NCI-H1694 treated with DMSO at 0.1 percent for 48 hours (cell line): Measurements from ENCODE around the gene ETNK2.
"Not testable (repeated sequence)": the region's sequence is repeated elsewhere in the genome, so short reads cannot be mapped to it uniquely, and the experiment has no call there.

Experiments
- DNase-seq: peaks from one replicate; lab custom pipeline; 2025; lab: John Stamatoyannopoulos, UW

Gene ETNK2

DNA sequence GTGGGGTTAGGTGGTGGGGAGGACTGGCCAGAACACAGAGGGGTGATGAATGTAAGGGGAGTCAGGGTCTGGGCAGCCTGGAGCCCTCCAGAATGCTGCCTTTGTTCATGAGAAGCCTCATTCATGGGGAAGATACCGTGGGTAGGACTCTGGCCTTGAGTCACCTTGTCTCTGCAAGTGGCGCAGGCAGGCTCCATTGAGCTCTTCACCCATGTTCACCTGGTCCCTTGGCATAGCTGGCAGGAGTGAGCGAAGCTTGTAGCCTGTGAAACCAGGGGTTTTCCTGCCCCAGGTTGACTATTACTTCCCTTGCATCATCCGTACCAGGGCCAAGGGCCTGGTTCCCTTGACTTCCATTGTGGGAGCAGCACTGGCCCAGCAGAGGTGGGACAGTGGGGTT is 53.2 kb downstream of the ETNK2 start:
- DNase-seq: no peak

DNA sequence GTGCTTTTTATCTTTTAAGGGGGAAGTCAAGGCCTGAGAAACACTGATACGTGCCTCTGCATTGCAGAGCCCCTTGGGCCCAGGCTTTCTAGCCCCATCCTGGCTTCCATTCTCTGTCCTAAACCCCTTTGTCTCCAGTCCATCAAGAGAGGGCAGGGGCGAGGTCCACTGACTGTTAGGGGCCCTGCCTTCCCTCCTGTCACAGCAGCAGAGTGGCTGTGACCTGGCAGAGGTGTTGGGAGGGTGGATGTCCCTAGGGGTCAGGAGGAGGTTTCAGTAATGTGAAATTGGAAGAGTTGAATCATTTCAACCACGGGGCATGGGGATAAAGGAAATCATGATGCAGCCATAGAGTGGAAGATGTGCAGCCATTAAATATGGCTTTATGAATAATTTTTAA is 54.9 kb downstream of the ETNK2 start:
- no peak for DNase-seq

DNA sequence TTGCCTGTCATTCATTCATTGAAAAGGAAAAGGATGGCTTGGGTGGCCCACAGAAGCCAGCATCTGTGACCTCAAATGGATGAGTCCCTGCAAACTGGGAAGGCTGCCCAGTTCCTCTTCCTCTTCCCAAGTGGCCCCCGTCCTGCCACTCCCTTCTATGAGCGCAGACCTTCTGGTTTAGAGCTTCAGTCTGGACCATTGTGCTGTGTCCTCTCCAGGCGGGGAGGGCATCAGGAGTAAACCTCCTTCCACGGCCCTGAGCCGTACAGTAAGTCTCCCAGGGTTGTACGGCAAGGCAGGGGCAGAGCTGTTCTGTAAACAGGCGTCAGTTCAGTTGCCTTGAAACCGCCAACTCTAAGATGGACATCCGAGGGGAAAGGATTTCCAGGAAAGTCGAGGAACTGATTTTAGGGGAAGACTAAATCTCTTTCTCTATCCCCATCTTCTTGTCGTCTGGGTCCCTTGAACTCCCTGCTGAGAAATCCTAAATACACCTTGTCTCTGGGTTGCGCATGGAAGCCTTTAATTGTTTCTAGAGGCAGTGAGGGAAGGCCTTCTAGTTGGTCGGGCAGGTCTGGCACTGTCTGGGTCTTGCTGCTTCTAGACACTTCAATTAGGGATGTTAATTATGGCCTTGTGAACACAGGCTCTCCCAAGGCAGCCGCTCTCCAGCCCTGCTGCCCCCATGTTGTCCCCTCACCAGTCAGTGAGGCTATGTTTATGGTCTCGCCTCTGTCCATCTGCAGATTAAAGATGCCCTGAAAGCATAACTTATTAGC is 56.8 kb downstream of the ETNK2 start:
- no peak for DNase-seq

DNA sequence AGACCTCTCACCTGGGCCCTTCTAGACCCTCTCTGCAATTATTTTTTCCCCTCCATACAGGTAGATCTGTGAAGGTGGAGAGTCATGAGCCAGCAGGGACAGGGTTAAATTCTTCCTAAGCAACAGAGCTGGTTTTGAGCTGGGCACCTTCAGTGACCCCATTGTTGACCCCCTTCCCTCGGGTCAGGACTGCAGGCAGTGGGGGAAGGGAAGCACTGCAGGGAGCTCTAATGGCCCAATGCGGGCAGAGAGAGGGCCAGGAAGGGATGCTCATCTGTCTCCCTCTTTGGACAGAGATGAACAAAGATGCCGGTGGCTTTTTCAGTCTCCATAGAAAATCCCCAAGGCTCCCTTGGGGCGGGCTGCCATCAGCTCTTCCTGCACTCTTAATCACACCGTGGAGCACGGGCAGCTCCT is 57.5 kb downstream of the ETNK2 start:
- no peak for DNase-seq

DNA sequence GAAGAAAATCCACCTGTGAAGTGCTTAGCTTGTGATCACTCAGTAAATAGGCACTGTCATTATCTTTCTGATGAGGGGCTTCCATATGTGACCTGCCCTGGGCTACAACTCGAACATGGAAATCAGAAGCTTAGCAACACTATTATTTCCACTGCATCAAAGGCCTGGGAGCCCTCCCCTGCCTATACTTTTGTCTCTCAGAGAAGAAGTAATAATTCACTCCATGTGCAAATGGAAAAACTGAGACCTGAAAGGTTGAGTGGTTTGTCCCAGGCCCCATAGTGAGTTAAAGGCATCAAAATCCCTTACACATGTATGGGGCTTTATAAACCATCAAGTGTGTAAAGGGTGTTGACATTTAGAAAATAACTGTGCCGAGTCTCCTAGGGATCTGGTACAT is 58.1 kb downstream of the ETNK2 start:
- DNase-seq: no peak

DNA sequence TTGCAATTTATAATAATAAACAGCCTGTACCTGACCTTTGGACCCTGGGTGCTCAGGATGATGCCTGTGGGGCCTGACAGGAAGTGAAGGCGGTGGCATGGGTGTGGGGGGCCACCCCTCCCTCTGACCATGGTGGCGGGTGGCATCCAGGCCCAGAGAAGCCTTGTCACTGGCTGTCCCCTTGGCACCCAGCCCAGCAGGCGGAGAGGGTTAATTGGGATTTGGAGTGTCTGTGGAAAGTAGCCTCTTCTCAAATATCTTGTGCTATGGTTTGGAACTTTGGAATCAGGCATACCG is 58.5 kb downstream of the ETNK2 start:
- DNase-seq: no peak

DNA sequence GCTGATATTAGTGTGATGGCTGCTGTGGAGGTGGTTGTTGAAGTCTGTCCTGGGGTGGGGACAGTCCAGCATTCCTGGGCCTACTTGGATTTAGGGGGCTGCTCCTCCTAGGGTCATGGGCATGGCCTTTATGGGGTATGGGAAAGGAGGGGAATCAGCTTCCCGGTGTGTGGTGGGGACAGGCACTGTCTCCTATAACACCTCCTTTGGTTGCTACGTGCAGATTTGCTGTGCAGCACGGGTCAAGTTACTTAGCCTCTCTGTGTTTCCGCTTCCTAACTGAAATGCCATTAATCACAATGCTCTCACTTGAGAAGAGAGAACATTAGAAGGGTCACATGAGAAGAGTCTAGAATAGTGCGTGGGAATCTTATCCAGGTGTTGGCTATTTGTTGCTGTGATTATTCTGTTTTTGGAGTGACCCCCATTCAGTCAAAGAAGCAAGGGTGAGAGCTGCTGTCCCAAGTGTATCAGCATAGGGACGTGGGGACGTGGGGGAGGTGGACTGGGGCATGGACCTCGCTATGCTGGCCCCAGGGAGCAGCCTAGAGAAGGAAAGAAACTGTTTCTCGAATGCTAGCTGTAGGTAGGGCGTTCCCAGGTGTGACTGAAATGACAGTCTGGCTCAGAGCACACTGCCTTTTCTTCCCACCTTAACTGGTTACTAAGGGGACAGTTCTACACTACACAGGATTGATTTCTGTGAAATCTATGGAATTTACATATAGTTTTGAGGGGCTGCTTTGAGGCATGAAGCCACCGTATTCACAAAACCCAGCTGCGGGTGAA is 59.0 kb downstream of the ETNK2 start:
- no peak for DNase-seq

DNA sequence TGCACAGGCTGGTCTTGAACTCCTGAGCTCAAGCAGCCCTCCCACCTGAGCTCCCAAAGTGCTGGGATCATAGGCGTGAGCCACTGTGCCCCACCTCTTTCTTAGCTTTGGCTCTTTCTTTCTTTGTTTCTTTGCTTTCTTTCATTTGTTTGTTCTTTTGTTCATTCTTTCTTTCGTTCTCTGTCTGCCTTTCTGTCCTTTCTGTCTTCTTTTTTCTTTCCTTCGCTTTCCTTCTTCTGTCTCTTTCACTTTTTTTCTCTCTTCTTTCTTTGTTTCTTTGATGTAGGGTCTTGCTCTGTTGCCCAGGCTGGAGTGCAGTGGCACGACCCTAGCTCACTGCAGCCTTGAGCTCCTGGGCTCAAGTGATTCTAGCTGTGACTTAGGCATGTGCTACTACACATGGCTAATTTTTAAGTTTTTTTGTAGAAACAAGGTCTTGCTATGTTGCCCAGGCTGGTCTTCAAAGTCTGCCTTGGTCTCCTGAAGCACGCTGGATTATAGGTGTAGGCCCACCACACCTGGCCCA is 60.0 kb downstream of the ETNK2 start:
- no peak for DNase-seq

DNA sequence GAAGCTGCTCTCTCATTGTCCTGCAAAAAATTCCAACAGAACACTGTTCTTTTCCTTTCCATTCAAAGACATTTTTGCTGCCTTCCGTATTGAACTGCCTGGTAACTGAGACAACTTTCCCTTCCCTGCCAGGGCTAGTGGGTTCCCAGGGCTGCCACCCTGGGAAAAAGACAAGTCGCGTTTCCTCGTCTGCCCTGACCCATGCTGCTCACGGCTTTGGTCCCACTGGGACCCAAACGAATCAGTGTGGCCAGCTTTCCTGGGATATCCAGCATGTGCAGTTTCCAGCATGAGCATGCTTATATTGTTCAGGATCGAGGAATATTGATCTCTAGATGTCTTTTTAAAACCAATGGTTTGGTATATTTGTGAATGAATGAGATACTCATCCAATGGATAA is 60.8 kb downstream of the ETNK2 start:
- no peak for DNase-seq

DNA sequence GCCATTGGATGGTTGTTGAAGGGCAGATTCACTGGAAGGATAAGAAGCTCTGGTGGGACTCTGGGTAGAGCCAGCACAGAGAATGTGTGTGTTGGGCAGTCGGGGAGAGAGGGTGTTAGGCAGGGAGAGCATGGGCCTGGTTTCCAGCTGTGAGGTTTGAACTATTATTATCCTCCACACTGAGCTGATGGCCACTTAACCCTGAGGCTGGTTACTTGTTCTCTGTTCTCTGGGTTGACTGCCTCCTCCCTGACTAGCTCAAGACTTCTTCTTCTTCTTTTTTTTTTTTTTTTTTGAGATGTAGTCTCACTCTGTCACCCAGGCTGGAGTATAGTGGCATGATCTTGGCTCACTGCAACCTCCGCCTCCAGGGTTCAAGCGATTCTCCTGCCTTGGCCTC is 61.7 kb downstream of the ETNK2 start:
- not testable (repeated sequence) for DNase-seq

DNA sequence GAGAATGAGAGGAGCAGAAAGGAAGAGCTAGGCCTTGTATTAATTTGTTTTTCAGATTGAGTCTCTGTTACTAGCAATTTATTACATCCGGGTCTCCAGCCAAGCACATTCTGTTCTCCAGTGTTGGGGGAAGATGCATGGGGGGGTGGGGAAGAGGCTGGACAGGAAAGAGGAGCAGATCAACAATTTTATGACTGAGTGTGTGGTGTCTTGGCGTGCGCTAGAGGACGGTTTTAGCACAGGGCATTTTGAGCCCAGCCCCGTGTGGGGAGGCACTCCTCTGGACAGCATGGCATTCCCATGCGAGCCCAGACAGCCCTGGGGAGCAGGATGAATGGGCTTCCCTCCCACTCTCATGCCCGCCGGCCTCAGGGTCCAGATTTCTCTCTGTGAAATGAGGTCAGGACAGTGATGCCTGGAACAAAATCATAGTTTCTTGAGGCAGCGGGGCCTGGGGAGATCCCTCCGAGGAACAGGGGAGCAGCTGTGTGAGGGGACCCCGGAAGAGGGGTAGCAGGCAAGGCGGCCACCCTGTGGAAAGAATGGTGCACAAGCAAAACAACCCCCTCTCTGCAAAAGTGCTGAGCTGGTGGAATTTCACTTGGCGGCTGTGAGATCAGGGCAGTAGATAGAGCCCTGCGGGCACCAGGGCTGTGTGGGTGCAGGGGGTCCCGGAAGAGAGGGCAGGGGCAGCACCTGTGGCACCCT is 62.6 kb downstream of the ETNK2 start:
- no peak for DNase-seq

DNA sequence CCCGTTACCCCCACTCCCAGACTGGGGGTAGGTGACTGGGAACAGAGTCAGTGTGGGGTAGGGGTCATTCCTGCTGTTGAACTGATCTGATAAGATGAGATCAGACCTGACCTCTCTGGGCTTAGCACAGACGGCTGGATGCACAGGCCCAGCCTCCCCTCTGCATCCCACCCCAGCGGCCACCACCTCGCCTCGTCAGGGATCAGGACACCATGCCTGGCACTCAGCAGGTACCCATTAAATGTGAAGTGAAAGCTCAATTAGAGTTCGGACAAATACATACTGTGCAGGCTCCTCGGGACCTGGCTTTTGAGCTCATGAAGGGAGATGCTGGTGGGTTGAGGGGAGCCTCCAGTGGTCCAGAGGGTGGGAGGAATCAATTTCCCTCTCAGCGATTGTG is 63.2 kb downstream of the ETNK2 start:
- no peak for DNase-seq

DNA sequence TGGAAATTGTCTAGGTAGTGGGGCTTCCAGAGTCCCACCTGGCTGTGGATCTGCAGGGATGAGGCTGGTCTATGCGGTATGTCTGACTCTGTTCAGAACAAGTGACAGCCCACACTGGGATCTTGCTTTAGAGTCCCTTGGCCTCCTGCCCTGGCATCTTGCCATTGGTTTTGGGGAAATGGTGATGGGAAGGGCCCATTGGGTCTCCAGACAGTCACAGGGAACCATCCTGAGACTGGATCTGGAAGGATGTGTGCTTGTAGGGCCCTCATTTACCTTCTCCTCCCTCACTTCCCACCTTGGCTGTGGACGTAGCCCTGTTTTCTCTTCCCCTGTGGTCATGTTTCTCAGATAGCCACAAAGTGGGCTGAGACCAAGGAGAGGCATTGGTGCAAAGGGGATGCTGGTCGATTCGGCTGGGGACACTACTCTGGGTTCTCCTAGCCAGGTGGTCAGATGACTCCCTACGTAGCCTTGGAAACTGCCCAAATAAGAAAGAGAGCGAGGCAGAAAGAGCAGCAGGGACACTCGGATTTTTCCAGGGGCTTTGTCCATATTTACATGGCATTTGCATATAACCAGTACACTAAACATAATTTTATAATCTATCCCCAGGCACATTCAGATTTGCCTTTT is 63.8 kb downstream of the ETNK2 start:
- DNase-seq: no peak

DNA sequence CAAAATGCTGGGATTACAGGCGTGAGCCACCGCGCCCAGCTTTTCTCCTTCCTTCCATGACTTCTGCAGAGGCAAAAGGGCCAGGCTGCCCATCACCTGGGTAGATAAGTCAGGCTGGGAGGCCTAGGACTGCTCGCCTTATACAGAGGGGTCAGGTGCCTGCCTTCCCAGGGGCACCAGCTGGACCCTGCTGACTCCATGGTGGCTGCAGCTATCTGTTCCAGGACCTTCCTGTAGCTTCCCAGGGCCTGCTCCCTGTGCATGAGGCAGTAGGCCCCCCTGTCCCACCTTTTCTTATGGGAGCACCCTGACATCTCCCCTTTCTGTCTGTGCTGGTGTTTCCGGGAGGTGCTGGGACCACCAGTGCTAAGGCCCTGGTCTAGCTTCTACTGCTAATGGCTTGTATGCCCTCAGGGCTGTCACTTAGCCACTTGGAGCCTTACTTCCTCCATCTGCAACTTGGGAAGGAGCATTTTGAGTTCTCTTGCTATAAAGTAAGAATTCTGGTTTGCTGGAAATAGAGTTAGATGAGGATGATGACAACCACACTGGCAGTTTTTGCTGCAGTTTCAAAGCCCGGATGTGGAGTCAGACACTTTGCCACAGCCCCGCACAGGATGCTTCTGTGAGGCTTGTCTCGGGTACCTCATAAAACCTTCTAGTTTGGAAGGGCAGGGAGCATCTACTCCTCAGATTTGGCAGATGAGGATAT is 64.5 kb downstream of the ETNK2 start:
- DNase-seq: no peak

DNA sequence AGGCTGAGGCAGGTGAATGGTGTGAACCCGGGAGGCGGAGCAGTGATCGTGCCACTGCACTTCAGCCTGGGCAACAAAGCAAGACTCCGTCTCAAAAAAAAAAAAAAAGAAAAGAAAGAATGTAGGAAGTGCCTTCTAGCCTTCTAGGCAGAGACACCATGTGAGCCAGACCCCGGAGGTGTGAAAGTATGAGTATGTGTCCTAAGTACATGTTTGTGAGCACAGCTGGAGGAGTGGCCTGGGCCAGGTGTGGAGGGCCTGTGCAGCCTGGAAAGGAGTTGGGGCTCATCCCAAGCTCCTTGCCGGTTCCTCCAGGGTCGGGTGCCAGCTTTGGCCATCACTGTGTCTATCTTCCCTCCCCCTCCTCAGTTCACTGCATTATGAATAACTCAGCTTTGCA is 66.0 kb downstream of the ETNK2 start:
- no peak for DNase-seq

DNA sequence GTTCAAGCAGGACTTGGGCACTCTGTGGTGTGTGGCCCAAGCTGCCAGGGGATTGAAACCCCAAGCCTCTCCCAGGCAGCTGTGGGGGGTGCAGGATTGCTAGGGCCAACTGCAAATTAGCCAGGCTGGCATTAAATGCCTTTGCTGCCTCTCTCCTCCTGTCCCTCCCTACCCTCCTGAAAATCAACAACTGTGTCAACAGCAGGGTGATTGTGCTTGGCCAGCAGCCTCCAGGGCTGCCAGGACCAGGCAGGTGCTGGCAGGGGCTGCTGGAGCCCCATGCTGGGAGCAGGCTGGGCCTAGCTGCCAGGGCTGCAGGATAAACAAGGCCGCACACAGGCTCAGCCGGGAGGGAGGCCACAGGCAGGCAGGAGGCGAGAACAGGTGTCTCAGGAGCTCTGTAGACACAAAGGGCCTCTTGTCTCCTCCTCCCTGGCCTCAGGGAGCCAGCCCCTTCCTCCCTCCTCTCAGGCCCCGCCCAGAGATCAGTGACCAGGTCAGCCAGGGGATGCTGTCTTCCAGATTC is 67.5 kb downstream of the ETNK2 start:
- peak; percentile 54 for DNase-seq

DNA sequence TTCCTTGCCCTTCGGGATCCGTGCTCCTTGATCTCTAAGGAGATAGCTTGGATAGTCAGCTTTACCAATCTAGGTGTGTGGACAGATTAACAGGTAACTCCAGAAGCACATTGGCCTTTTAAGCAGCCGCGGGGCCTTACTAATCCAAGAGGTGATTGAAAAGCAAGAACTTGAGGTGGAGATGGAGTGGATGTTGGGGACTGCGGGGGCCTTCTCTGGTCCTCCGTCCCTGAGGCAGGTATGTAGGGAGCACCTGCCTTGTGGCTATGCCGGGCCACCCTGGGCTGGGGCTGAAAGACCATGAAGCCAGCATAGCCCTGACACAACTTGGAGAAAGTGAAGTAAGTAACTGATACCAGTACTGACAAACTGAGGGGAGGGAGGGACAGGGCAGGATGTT is 68.4 kb downstream of the ETNK2 start:
- no peak for DNase-seq

DNA sequence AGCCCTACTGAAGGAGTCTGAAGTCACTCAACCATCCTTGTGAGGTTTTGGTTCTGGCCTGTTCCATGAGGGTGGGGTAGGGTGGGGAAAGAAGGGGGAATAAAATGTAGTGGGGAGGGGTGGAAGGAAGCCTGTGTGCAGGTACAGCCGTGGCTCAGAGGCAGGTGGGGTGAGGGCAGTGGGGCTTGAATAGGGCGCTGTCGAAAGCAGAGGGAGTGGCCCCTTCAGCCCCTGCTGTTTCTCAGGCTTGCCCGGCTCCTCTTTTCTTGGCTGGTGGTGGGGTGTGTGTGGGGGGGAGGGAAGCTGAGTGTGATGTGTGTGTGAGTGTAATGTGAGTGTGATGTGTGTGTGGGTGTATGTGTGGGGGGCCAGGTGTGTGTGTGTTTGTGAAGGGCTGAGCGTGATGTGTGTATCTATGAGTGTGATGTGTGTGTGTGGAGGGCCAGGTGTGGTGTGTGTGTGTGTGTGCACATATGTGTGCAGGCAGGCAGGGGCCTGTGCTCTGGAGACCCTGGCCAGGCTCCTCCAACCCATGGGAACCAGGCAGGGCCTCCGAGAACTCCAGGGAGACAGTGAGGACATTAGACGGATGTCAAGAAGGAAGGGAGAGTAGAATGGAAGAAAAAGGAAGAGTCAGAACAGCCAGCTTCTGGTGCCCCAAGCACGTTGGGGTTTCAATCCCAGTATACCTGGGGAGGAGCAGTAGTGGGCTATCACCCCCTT is 69.9 kb downstream of the ETNK2 start:
- no peak for DNase-seq

DNA sequence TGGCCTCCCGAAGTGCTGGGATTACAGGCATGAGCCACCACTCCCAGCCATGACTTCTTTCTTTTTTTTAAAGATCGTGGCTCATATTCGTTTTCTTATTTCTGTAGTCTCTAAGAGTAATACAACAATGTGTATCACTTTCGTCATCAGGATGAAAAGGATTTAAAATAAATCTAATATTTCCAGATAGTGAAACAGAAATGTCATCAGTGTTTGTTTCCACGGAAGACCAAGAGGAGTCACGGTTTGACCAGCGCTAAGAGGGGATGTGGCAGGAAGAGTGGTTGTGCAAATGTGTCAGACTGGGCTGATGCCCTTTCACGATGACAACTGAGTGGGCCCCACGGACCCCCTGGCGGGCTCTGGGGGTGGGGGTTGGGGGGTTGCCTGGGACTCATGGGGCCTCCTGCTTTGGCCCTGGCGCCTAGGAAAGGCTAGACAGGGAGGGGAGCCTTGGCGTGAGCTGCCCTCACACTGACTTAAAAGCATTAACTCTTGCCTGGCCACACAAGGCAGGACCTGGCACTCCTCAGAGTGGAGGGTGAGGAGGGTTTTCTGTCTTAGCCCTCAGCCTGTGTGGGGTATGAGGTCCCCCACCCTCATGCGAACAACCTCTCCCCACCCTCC is 70.6 kb downstream of the ETNK2 start:
- no peak for DNase-seq
